ENCODE results near the gene SLC2A9.

- no peak for TF ChIP-seq CTCF (IDR thresholded peaks at IDR 0.05; ENCODE audit: insufficient read depth, low read depth, low read length)
- TF ChIP-seq EZH2 (IDR thresholded peaks at IDR 0.05; ENCODE audit: insufficient read depth, low read length): no peak
These were observed 213.2 kb downstream of the SLC2A9 start for GRCh38 chr4:9808077-9808476.

Data from astrocyte (in vitro differentiated cells and primary cell).